HL-60 (cell line): ENCODE measurements around the gene PIGV.

Experiments
- CTCF ChIP-seq: IDR thresholded peaks from one replicate; pipeline ENCODE4 v1.5.1; 2011; ENCODE audit warnings: low read length, control low read depth, inconsistent platforms; ENCODE audit not compliant: insufficient read depth
- GABPA ChIP-seq: IDR thresholded peaks from 2 replicates; pipeline ENCODE4 v1.6.1; 2012; ENCODE audit warnings: low read depth
- POLR2AphosphoS5 ChIP-seq: IDR thresholded peaks from 2 replicates; pipeline ENCODE4 v1.6.1; 2012; ENCODE audit warnings: low read depth
- REST ChIP-seq: IDR thresholded peaks from 2 replicates; pipeline ENCODE4 v1.6.1; 2012; ENCODE audit warnings: low read depth; ENCODE audit not compliant: insufficient replicate concordance
- SPI1 ChIP-seq: IDR thresholded peaks from 2 replicates; pipeline ENCODE4 v1.6.1; 2012; ENCODE audit warnings: low read depth, mild to moderate bottlenecking, borderline replicate concordance

DNA sequence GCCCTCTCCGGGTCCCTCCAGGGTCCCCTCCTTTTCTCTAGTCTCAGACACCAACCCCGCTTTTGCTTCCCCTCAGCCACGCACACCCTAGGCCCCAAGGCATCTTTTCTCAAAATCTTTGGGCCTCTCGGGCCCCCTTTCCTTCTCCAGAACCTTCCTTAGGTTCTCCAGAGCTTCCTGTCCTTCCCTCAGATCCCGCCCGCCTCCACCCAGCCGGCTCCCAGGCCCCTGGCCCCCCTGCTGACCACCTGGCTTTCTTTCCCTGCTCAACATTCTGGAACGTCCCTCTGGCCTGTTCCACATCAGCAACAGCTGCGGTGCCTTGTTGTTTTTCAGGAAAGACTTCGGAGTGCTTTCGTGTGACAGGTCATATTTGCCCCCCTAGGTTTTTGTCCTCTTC lies 39.9 kb downstream of the PIGV start:
- TF ChIP-seq CTCF (no peak), POLR2AphosphoS5 (no peak), REST (no peak), SPI1 (no peak), GABPA (no peak)
